IMR-90 (cell line): Measurements from ENCODE around the gene NUB1. TPM values are rescaled to one million over a fixed set of nuclear protein-coding genes. Genes with fewer than 3 reads are reported as not detected.

Experiments
- ATAC-seq: fragments of 200-7000 bp; cut with Tn5 transposase; 2 replicates; pipeline ENCODE4 v1.9.1; 2020; ENCODE audit warnings: low read depth, mild to moderate bottlenecking, moderate library complexity
- BruUV-seq: library from RNA; stranded (reverse); fragments of 400-500 nt; replicated peaks from 2 replicates; lab custom pipeline; 2021; lab: Mats Ljungman, UMichigan
- CTCF ChIA-PET: fragments of 300-600 bp; formaldehyde crosslinking; extraction: SDS; loops from one replicate; lab custom pipeline; 2021; ENCODE audit warnings: antibody characterized with exemption; lab: Yijun Ruan, JAX
- POLR2A ChIA-PET: fragments of 300-600 bp; sonication (Branson Sonifier 250); formaldehyde crosslinking; loops from one replicate; lab custom pipeline; 2022; ENCODE audit warnings: antibody characterized with exemption; ENCODE audit not compliant: unreplicated experiment; lab: Charles Lee
- DNase-seq: peaks from one replicate; pipeline ENCODE4 v3.0.0; 2013
- H2AFZ ChIP-seq: replicated peaks from 2 replicates; pipeline ENCODE3; 2013; ENCODE audit warnings: low read length, mild to moderate bottlenecking; ENCODE audit not compliant: poor library complexity
- H2AK5ac ChIP-seq: 2 replicates; pipeline ENCODE4 v1.6.1; 2013; ENCODE audit warnings: low read depth, low read length, inconsistent platforms
- H2AK9ac ChIP-seq: replicated peaks from 2 replicates; pipeline ENCODE3; 2013; ENCODE audit warnings: mild to moderate bottlenecking, low read depth, low read length, moderate library complexity; ENCODE audit not compliant: poor library complexity
- H2BK120ac ChIP-seq: 2 replicates; pipeline ENCODE4 v1.6.1; 2013; ENCODE audit warnings: low read depth, low read length, inconsistent platforms
- H2BK15ac ChIP-seq: 3 replicates; pipeline ENCODE4 v1.6.1; 2013; ENCODE audit warnings: low read depth, low read length, inconsistent platforms
- H2BK20ac ChIP-seq: 2 replicates; pipeline ENCODE4 v1.6.1; 2013; ENCODE audit warnings: low read depth, mild to moderate bottlenecking, inconsistent platforms, low read length, moderate library complexity
- H2BK5ac ChIP-seq: 2 replicates; pipeline ENCODE4 v1.6.1; 2013; ENCODE audit warnings: mild to moderate bottlenecking, low read depth, low read length, inconsistent platforms; ENCODE audit not compliant: poor library complexity, severe bottlenecking
- H3K14ac ChIP-seq: replicated peaks from 2 replicates; pipeline ENCODE4 v1.6.1; 2013; ENCODE audit warnings: low read depth, low read length, inconsistent platforms
- H3K18ac ChIP-seq: 2 replicates; pipeline ENCODE4 v1.6.1; 2013; ENCODE audit warnings: low read depth, low read length, control low read depth
- H3K23ac ChIP-seq: 2 replicates; pipeline ENCODE4 v1.6.1; 2013; ENCODE audit warnings: low read depth, low read length, inconsistent platforms
- H3K27ac ChIP-seq: 2 replicates; pipeline ENCODE4 v1.5.1; 2013; ENCODE audit warnings: mild to moderate bottlenecking, control low read depth, low read length; ENCODE audit not compliant: insufficient read depth
- H3K27me3 ChIP-seq: 2 replicates; pipeline ENCODE4 v1.6.1; 2013; ENCODE audit warnings: low read length; ENCODE audit not compliant: control insufficient read depth, insufficient read depth
- H3K36me3 ChIP-seq: 2 replicates; pipeline ENCODE4 v1.6.1; 2013; ENCODE audit warnings: low read length, mixed read lengths; ENCODE audit not compliant: control insufficient read depth, insufficient read depth
- H3K4ac ChIP-seq: 2 replicates; pipeline ENCODE4 v1.6.1; 2013; ENCODE audit warnings: low read depth, low read length, inconsistent platforms
- H3K4me1 ChIP-seq: 2 replicates; pipeline ENCODE4 v1.6.1; 2013; ENCODE audit warnings: low read length, mixed read lengths; ENCODE audit not compliant: control insufficient read depth, insufficient read depth
- H3K4me2 ChIP-seq: 2 replicates; pipeline ENCODE4 v1.6.1; 2013; ENCODE audit warnings: low read depth, mild to moderate bottlenecking, control low read depth, low read length, moderate library complexity
- H3K4me3 ChIP-seq: 2 replicates; pipeline ENCODE4 v1.5.1; 2013; ENCODE audit warnings: low read depth, mild to moderate bottlenecking, control low read depth, low read length, moderate library complexity; ENCODE audit not compliant: insufficient read depth
- H3K56ac ChIP-seq: 2 replicates; pipeline ENCODE4 v1.6.1; 2013; ENCODE audit warnings: low read length, inconsistent platforms; ENCODE audit not compliant: insufficient read depth; ENCODE audit errors: extremely low read depth
- H3K79me1 ChIP-seq, 2 experiments: 2 replicates each; pipeline ENCODE4 v1.6.1; 2013; ENCODE audit warnings: low read length in 2 of 2, inconsistent platforms in 1 of 2, low read depth in 1 of 2
- H3K9ac ChIP-seq: 2 replicates; pipeline ENCODE4 v1.6.1; 2013; ENCODE audit warnings: low read depth, low read length, control low read depth
- H3K9me1 ChIP-seq: 2 replicates; pipeline ENCODE4 v1.6.1; 2013; ENCODE audit warnings: low read length, inconsistent platforms; ENCODE audit not compliant: insufficient read depth
- H3K9me3 ChIP-seq: 2 replicates; pipeline ENCODE4 v1.6.1; 2013; ENCODE audit warnings: low read length; ENCODE audit not compliant: control insufficient read depth, insufficient read depth
- H4K20me1 ChIP-seq: 2 replicates; pipeline ENCODE4 v1.6.1; 2013; ENCODE audit warnings: low read length, inconsistent platforms; ENCODE audit not compliant: insufficient read depth
- H4K5ac ChIP-seq: 2 replicates; pipeline ENCODE4 v1.6.1; 2013; ENCODE audit warnings: mild to moderate bottlenecking, low read depth, low read length, control low read depth
- H4K8ac ChIP-seq, 2 experiments: 2 replicates each; pipeline ENCODE4 v1.6.1; 2013; ENCODE audit warnings: low read depth in 2 of 2, low read length in 2 of 2, control low read depth in 1 of 2, inconsistent platforms in 1 of 2
- H4K91ac ChIP-seq: 2 replicates; pipeline ENCODE4 v1.6.1; 2013; ENCODE audit warnings: low read depth, low read length, inconsistent platforms; ENCODE audit not compliant: insufficient read depth
- BHLHE40 ChIP-seq: fragments of 150-350 bp; IDR thresholded peaks from 2 replicates; pipeline ENCODE4 v1.6.1; 2016; ENCODE audit warnings: mild to moderate bottlenecking, low read depth, low read length
- CEBPB ChIP-seq: IDR thresholded peaks from 2 replicates; pipeline ENCODE4 v1.6.1; 2012; ENCODE audit warnings: low read depth, low read length, improper control_type of control experiment
- CHD1 ChIP-seq: IDR thresholded peaks from 2 replicates; pipeline ENCODE4 v1.6.1; 2012; ENCODE audit warnings: low read depth, low read length, improper control_type of control experiment
- FOS ChIP-seq: fragments of 150-350 bp; IDR thresholded peaks from 2 replicates; pipeline ENCODE4 v1.6.1; 2016; ENCODE audit warnings: low read depth, low read length
- MAFK ChIP-seq: IDR thresholded peaks from 2 replicates; pipeline ENCODE4 v1.6.1; 2012; ENCODE audit warnings: low read depth, low read length, improper control_type of control experiment
- MAZ ChIP-seq: IDR thresholded peaks from 2 replicates; pipeline ENCODE4 v1.6.1; 2012; ENCODE audit warnings: low read depth, mild to moderate bottlenecking, low read length, improper control_type of control experiment, moderate library complexity, borderline replicate concordance
- MXI1 ChIP-seq: IDR thresholded peaks from 2 replicates; pipeline ENCODE4 v1.6.1; 2012; ENCODE audit warnings: low read depth, mild to moderate bottlenecking, low read length, moderate library complexity, borderline replicate concordance
- NFE2L2 ChIP-seq: fragments of 150-350 bp; IDR thresholded peaks from 2 replicates; pipeline ENCODE4 v1.6.1; 2016; ENCODE audit warnings: low read depth, mild to moderate bottlenecking, low read length
- POLR2A ChIP-seq: IDR thresholded peaks from 2 replicates; pipeline ENCODE4 v1.6.1; 2012; ENCODE audit warnings: mild to moderate bottlenecking, low read depth, low read length
- RAD21 ChIP-seq: IDR thresholded peaks from 2 replicates; pipeline ENCODE4 v1.6.1; 2012; ENCODE audit warnings: low read length, improper control_type of control experiment
- RCOR1 ChIP-seq: IDR thresholded peaks from 2 replicates; pipeline ENCODE4 v1.6.1; 2012; ENCODE audit warnings: mild to moderate bottlenecking, low read length, improper control_type of control experiment; ENCODE audit not compliant: insufficient replicate concordance
- RFX5 ChIP-seq: IDR thresholded peaks from 2 replicates; pipeline ENCODE4 v1.8.0; 2012; ENCODE audit warnings: low read depth, mild to moderate bottlenecking, low read length, moderate library complexity
- SMC3 ChIP-seq: fragments of 150-350 bp; IDR thresholded peaks from 2 replicates; pipeline ENCODE4 v1.6.1; 2016; ENCODE audit warnings: low read depth, mild to moderate bottlenecking, antibody characterized with exemption, low read length, moderate library complexity
- WGBS, 2 experiments: methylation state at CpG; one replicate each; pipeline versions ENCODE4 v1.1.5 to v1.1.7; 2013; ENCODE audit warnings: missing lambda C conversion rate in 2 of 2; ENCODE audit not compliant: insufficient read length in 1 of 2; ENCODE audit errors: extremely low coverage in 2 of 2; 5-methylcytosine and 5-hydroxymethylcytosine counted together
- dilution Hi-C: fragments of 300-500 bp; cut with HindIII; formaldehyde crosslinking; loops from one replicate; pipeline ENCODE4 v1.14.3; 2018; ENCODE audit warnings: low sequenced_read_pairs; ENCODE audit not compliant: unreplicated experiment
- in situ Hi-C: fragments of 300-500 bp; cut with MboI; formaldehyde crosslinking; loops from 3 replicates; pipeline ENCODE4 v1.14.3; 2019; ENCODE audit warnings: low sequenced_read_pairs, inconsistent platforms, mixed read lengths
- intact Hi-C: fragments of 100-400 bp; cut with micrococcal nuclease; formaldehyde crosslinking; loops from 2 replicates; pipeline ENCODE4 v1.10.0; 2022
- polyA plus RNA-seq, 3 experiments: library from polyadenylated mRNA; depleted of rRNA; stranded (reverse); fragments of >200 nt; gene quantifications; 2 replicates each; pipeline ENCODE4 v1.2.3, GENCODE V29; 2012; ENCODE audit warnings: low replicate concordance in 1 of 3
- total RNA-seq: library from RNA; depleted of rRNA; stranded (reverse); fragments of >200 nt; gene quantifications from 2 replicates; pipeline ENCODE4 v1.2.3, GENCODE V29; 2012
- TF ChIP-seq, protein P1 (sequence below): conservative IDR thresholded peaks from 2 replicates; pipeline ENCODE4 v1.5.1; 2012; ENCODE audit warnings: mild to moderate bottlenecking, low read depth, low read length, improper control_type of control experiment
- TF ChIP-seq, protein P2 (sequence below): fragments of 150-350 bp; IDR thresholded peaks from 2 replicates; pipeline ENCODE4 v1.6.1; 2016; ENCODE audit warnings: low read depth, mild to moderate bottlenecking, low read length, moderate library complexity, borderline replicate concordance
- TF ChIP-seq, protein P3 (sequence below): fragments of 150-350 bp; IDR thresholded peaks from 2 replicates; pipeline ENCODE4 v1.6.1; 2017; ENCODE audit warnings: mild to moderate bottlenecking, antibody characterized with exemption, low read length, low read depth

The NUB1 gene
- total and polyA plus RNA-seq, 2 of the 4 experiments (the other 2 are of a cell fraction) = 20.1 to 29.7 TPM

DNA sequence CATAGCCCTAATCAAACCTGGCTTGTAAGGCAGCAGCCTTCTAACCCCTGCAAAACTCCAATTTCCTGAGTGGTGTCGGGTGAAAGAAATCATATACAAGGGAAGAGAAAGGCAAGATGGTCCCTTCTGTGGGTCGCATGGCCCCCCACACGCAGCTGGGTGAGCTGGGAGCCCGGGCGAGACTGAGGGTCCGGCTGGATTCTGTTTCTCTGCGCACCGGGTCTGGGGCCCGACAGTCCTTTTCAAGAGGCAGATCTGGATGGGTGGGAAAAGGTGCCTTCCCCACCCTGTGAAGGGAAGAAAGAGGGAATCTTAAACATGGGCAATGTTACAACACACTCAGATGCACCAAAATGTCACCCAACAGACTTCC, 49.7 kb downstream of the NUB1 start:
- no peak for ATAC-seq
- Histone ChIP-seq H3K4me3 (no peak overlapping the region), H3K14ac (no peak overlapping the region), H3K4ac (no peak overlapping the region), H2BK5ac (no peak overlapping the region), H2BK15ac (no peak overlapping the region), H3K4me2 (no peak overlapping the region), H4K91ac (no peak overlapping the region), H2AK5ac (no peak overlapping the region), H2AK9ac (no peak overlapping the region), H2AFZ (no peak overlapping the region), H4K5ac (no peak overlapping the region), H3K79me1 (no peaks in the 10 kb centered on the region), H3K36me3 (no peaks in the 10 kb centered on the region), H3K18ac (no peak overlapping the region), H3K27ac (no peak overlapping the region), H3K9me3 (no peaks in the 10 kb centered on the region), H3K9ac (no peak overlapping the region), H4K8ac (no peak overlapping the region), H3K4me1 (no peaks in the 10 kb centered on the region), H3K9me1 (no peaks in the 10 kb centered on the region), H2BK20ac (no peak overlapping the region), H3K56ac (no peak overlapping the region), H4K20me1 (no peaks in the 10 kb centered on the region), H2BK120ac (no peak overlapping the region), H3K23ac (no peak overlapping the region), H3K27me3 (peaks cover 31% of the 10 kb centered on the region)
- intact Hi-C loops = no loop called here
- TF ChIP-seq SMC3 = no peak
- no peak for TF ChIP-seq NFE2L2
- no peak for TF ChIP-seq RFX5
- no peak for TF ChIP-seq POLR2A
- no peak for TF ChIP-seq RAD21
- TF ChIP-seq, protein P1, sequence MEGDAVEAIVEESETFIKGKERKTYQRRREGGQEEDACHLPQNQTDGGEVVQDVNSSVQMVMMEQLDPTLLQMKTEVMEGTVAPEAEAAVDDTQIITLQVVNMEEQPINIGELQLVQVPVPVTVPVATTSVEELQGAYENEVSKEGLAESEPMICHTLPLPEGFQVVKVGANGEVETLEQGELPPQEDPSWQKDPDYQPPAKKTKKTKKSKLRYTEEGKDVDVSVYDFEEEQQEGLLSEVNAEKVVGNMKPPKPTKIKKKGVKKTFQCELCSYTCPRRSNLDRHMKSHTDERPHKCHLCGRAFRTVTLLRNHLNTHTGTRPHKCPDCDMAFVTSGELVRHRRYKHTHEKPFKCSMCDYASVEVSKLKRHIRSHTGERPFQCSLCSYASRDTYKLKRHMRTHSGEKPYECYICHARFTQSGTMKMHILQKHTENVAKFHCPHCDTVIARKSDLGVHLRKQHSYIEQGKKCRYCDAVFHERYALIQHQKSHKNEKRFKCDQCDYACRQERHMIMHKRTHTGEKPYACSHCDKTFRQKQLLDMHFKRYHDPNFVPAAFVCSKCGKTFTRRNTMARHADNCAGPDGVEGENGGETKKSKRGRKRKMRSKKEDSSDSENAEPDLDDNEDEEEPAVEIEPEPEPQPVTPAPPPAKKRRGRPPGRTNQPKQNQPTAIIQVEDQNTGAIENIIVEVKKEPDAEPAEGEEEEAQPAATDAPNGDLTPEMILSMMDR = no peak
- no peak for TF ChIP-seq BHLHE40
- TF ChIP-seq MAZ = no peak
- no peak for TF ChIP-seq CEBPB
- no peak for TF ChIP-seq MAFK
- no peak for TF ChIP-seq MXI1
- no peak for TF ChIP-seq FOS
- TF ChIP-seq CHD1 = no peak
- TF ChIP-seq, protein P2, sequence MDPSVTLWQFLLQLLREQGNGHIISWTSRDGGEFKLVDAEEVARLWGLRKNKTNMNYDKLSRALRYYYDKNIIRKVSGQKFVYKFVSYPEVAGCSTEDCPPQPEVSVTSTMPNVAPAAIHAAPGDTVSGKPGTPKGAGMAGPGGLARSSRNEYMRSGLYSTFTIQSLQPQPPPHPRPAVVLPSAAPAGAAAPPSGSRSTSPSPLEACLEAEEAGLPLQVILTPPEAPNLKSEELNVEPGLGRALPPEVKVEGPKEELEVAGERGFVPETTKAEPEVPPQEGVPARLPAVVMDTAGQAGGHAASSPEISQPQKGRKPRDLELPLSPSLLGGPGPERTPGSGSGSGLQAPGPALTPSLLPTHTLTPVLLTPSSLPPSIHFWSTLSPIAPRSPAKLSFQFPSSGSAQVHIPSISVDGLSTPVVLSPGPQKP = no peak
- no peak for TF ChIP-seq RCOR1
- TF ChIP-seq, protein P3, sequence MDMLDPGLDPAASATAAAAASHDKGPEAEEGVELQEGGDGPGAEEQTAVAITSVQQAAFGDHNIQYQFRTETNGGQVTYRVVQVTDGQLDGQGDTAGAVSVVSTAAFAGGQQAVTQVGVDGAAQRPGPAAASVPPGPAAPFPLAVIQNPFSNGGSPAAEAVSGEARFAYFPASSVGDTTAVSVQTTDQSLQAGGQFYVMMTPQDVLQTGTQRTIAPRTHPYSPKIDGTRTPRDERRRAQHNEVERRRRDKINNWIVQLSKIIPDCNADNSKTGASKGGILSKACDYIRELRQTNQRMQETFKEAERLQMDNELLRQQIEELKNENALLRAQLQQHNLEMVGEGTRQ = no peak
- in situ Hi-C loops = no loop called here
- POLR2A ChIA-PET = no interaction called here
- CTCF ChIA-PET = no interaction called here
- WGBS, 2 experiments = 100% methylated on average over 1 of the region's 9 CpGs; no CpG with 5 or more reads in 1 of the 2 experiments
- dilution Hi-C loops = no loop called here
- no peak for DNase-seq
- no TSS peak for BruUV-seq
